Sigmoid colon (tissue), 4 donors: Measurements from ENCODE around the gene CATSPERB.

Source experiments
- CTCF ChIP-seq, 4 experiments: fragments of 450-650 bp in 3 of 4; fragments of 200-600 bp in 1 of 4; IDR thresholded peaks; one replicate each; pipeline ENCODE4 v1.5.1; 2016 to 2019; ENCODE audit warnings: antibody characterized with exemption in 4 of 4, mild to moderate bottlenecking in 3 of 4, moderate library complexity in 2 of 4
- POLR2AphosphoS5 ChIP-seq, 4 donors: sonication (generic); formaldehyde crosslinking; IDR thresholded peaks; one replicate each; pipeline ENCODE4 v1.6.1; 2017; ENCODE audit warnings: antibody characterized with exemption in 4 of 4

GRCh38 chr14:91754185-91754584 is 22.3 kb upstream of the CATSPERB start:
- TF ChIP-seq CTCF (IDR thresholded peaks at IDR 0.05), result no peak
- no peak for TF ChIP-seq POLR2AphosphoS5 (IDR thresholded peaks at IDR 0.05)
